ENCODE results near the gene RCCD1. TPM values are rescaled to one million over a fixed set of nuclear protein-coding genes. Genes with fewer than 3 reads are reported as not detected.

Gene RCCD1
- total RNA-seq, 1 experiment from 2014 or later: 22.8 TPM

GRCh38 chr15:90990446-90990845 is 35.8 kb downstream of the RCCD1 start:
- peaks cover 28 to 33% of the 10 kb centered on the region in 2 experiments for H3K4me1 Mint-ChIP-seq
- no CpG with 5 or more reads among the region's 4 CpGs for WGBS (ENCODE audit: extremely low coverage, insufficient read length, low lambda C conversion rate)
- H3K9me3 ChIP-seq (ENCODE audit: control insufficient read depth, low read depth, low read length): no peaks in the 10 kb centered on the region
- H3T11ph ChIP-seq (ENCODE audit: low read length): no peak overlapping the region
- H3K27me3 Mint-ChIP-seq (ENCODE audit: low read depth): peaks cover 3% of the 10 kb centered on the region; the same call in 1 of the 2 replicates
- no peak overlapping the region for H4K5ac ChIP-seq (ENCODE audit: insufficient read length, low read depth, low read length)
- peaks cover 0 to 2% of the 10 kb centered on the region in 2 experiments; a peak in 2 of 5 replicates for H3K9me3 Mint-ChIP-seq
- no peak overlapping the region for H2BK15ac ChIP-seq (ENCODE audit: low read depth, low read length)
- H3K14ac ChIP-seq (ENCODE audit: insufficient read depth, low read length): no peak overlapping the region
- H3K4me1 ChIP-seq (ENCODE audit: insufficient read depth, low read length): no peaks in the 10 kb centered on the region
- H4K91ac ChIP-seq (ENCODE audit: insufficient read length, low read depth, low read length): no peak overlapping the region
- no peak for TF ChIP-seq CTCF (conservative IDR thresholded peaks at IDR 0.05)
- H3K9ac ChIP-seq (ENCODE audit: extremely low read depth, insufficient read length, low read length): no peak overlapping the region
- no peak overlapping the region for H3K18ac ChIP-seq (ENCODE audit: insufficient read length, low read depth, low read length)
- H3K27ac Mint-ChIP-seq: no peak overlapping the region
- H3K56ac ChIP-seq (ENCODE audit: insufficient read length, low read depth, low read length): no peak overlapping the region
- H3K4ac ChIP-seq (ENCODE audit: low read depth, low read length): no peak overlapping the region
- no peak overlapping the region for H2BK12ac ChIP-seq (ENCODE audit: insufficient read length, low read depth, low read length)
- H3K27me3 ChIP-seq (ENCODE audit: insufficient read depth, low read length): no peaks in the 10 kb centered on the region
- no peak overlapping the region for H4K8ac ChIP-seq (replicated peaks; ENCODE audit: insufficient read length, low read depth, low read length)
- H2BK20ac ChIP-seq (ENCODE audit: low read depth, low read length, poor library complexity, severe bottlenecking): no peak overlapping the region
- H3K23me2 ChIP-seq (ENCODE audit: insufficient read length, low read depth, low read length, poor library complexity, severe bottlenecking): peaks cover 3% of the 10 kb centered on the region
- H3K79me1 ChIP-seq (ENCODE audit: insufficient read depth, low read depth, low read length, poor library complexity, severe bottlenecking): peaks cover 17% of the 10 kb centered on the region
- H2BK5ac ChIP-seq (ENCODE audit: insufficient read length, low read length): no peak overlapping the region
- H3K36me3 Mint-ChIP-seq (ENCODE audit: insufficient read depth in 1 of 3, low read depth in 3 of 3): peaks cover 3 to 7% (median 4%) of the 10 kb centered on the region in 3 experiments; a peak in 5 of 7 replicates
- H3K23ac ChIP-seq (ENCODE audit: insufficient read length, low read depth, low read length): no peak overlapping the region
- no peak overlapping the region for H2AFZ ChIP-seq (ENCODE audit: low read length)
- H3K4me2 ChIP-seq (ENCODE audit: insufficient read depth, insufficient read length, low read length): no peak overlapping the region
- no peaks in the 10 kb centered on the region for H4K20me1 ChIP-seq (ENCODE audit: control insufficient read depth, insufficient read depth, insufficient read length)
- H3K79me2 ChIP-seq (ENCODE audit: insufficient read depth, low read length): peaks cover 59% of the 10 kb centered on the region
- no peak overlapping the region for H2AK5ac ChIP-seq (ENCODE audit: insufficient read length, low read length)
- H3K4me3 Mint-ChIP-seq: no peak overlapping the region
- DNase-seq: no peak
- no peak overlapping the region for H3K27ac ChIP-seq (ENCODE audit: insufficient read length, low read depth, low read length)
- H2BK120ac ChIP-seq (ENCODE audit: low read depth, low read length, poor library complexity, severe bottlenecking): no peak overlapping the region

Measured in H9 (cell line).